SK-N-SH treated with all-trans-retinoic acid at 6 μM for 48 hours (cell line): Measurements from ENCODE around the gene FIGNL2.

ENCODE experiments used
- ATAC-seq: fragments of 200-7000 bp; cut with Tn5 transposase; 3 replicates; pipeline ENCODE4 v1.9.1; 2020; ENCODE audit warnings: mild to moderate bottlenecking, moderate library complexity
- ARNTL ChIP-seq: fragments of 450-650 bp; formaldehyde crosslinking; IDR thresholded peaks from 2 replicates; pipeline ENCODE4 v1.5.0; 2020; ENCODE audit warnings: low read depth, mild to moderate bottlenecking, moderate library complexity, borderline replicate concordance
- BACH2 ChIP-seq: fragments of 250-450 bp; sonication (Bioruptor Pico); IDR thresholded peaks from 2 replicates; pipeline ENCODE4 v1.9.0; 2021; ENCODE audit warnings: mild to moderate bottlenecking, borderline replicate concordance
- CREB5 ChIP-seq: fragments of 250-450 bp; sonication (Bioruptor Pico); IDR thresholded peaks from 2 replicates; pipeline ENCODE4 v1.5.1; 2020; ENCODE audit warnings: low read depth, mild to moderate bottlenecking, moderate library complexity
- CSDC2 ChIP-seq: fragments of 250-450 bp; sonication (Bioruptor Pico); IDR thresholded peaks from 2 replicates; pipeline ENCODE4 v1.5.0; 2020; ENCODE audit warnings: mild to moderate bottlenecking, moderate library complexity
- ESRRG ChIP-seq: fragments of 250-450 bp; sonication (Bioruptor Pico); IDR thresholded peaks from 2 replicates; pipeline ENCODE4 v1.6.1; 2021; ENCODE audit warnings: mild to moderate bottlenecking
- GLIS3 ChIP-seq: fragments of 250-450 bp; sonication (Bioruptor Pico); IDR thresholded peaks from 2 replicates; pipeline ENCODE4 v1.5.0; 2020; ENCODE audit warnings: mild to moderate bottlenecking, moderate library complexity
- ISL1 ChIP-seq: fragments of 250-450 bp; sonication (Bioruptor Pico); IDR thresholded peaks from 2 replicates; pipeline ENCODE4 v2.1.2; 2022; ENCODE audit warnings: mild to moderate bottlenecking, moderate library complexity
- OSR1 ChIP-seq: fragments of 250-450 bp; sonication (Bioruptor Pico); IDR thresholded peaks from 2 replicates; pipeline ENCODE4 v1.8.0; 2022; ENCODE audit warnings: moderate library complexity, mild to moderate bottlenecking, inconsistent platforms
- POU6F1 ChIP-seq: fragments of 250-450 bp; sonication (Bioruptor Pico); IDR thresholded peaks from 2 replicates; pipeline ENCODE4 v1.8.0; 2021; ENCODE audit warnings: low read depth, mild to moderate bottlenecking, moderate library complexity, borderline replicate concordance
- PPARA ChIP-seq: fragments of 250-450 bp; sonication (Bioruptor Pico); IDR thresholded peaks from 2 replicates; pipeline ENCODE4 v1.5.0; 2020; ENCODE audit warnings: mild to moderate bottlenecking, borderline replicate concordance
- SNAI2 ChIP-seq: fragments of 250-450 bp; sonication (Bioruptor Pico); IDR thresholded peaks from 2 replicates; pipeline ENCODE4 v1.5.0; 2020; ENCODE audit warnings: mild to moderate bottlenecking, moderate library complexity
- TCF4 ChIP-seq: fragments of 250-450 bp; sonication (Bioruptor Pico); IDR thresholded peaks from 2 replicates; pipeline ENCODE4 v1.8.0; 2021; ENCODE audit warnings: mild to moderate bottlenecking, moderate library complexity, borderline replicate concordance
- TSHZ2 ChIP-seq: fragments of 250-450 bp; sonication (Bioruptor Pico); IDR thresholded peaks from 2 replicates; pipeline ENCODE4 v1.5.0; 2020; ENCODE audit warnings: mild to moderate bottlenecking, moderate library complexity
- ZC3H10 ChIP-seq: fragments of 250-450 bp; sonication (Bioruptor Pico); IDR thresholded peaks from 2 replicates; pipeline ENCODE4 v1.5.1; 2021; ENCODE audit warnings: mild to moderate bottlenecking, moderate library complexity
- ZFP3 ChIP-seq: fragments of 250-450 bp; sonication (Bioruptor Pico); IDR thresholded peaks from 2 replicates; pipeline ENCODE4 v1.5.0; 2020; ENCODE audit warnings: mild to moderate bottlenecking, moderate library complexity
- ZNF70 ChIP-seq: fragments of 450-650 bp; formaldehyde crosslinking; IDR thresholded peaks from 2 replicates; pipeline ENCODE4 v1.5.0; 2020; ENCODE audit warnings: mild to moderate bottlenecking, moderate library complexity
- ZNF8 ChIP-seq: fragments of 450-650 bp; formaldehyde crosslinking; IDR thresholded peaks from 2 replicates; pipeline ENCODE4 v1.5.0; 2020; ENCODE audit warnings: mild to moderate bottlenecking, moderate library complexity
- TF ChIP-seq, protein P1 (sequence below): fragments of 250-450 bp; sonication (Bioruptor Pico); IDR thresholded peaks from 2 replicates; pipeline ENCODE4 v1.8.0; 2020; ENCODE audit warnings: mild to moderate bottlenecking, moderate library complexity, borderline replicate concordance

FIGNL2 gene

GRCh38 chr12:51896236-51896635 is 47.7 kb upstream of the FIGNL2 start (continued):
- no peak for TF ChIP-seq CREB5 (CRISPR knock-in tag)
- TF ChIP-seq BACH2 (CRISPR knock-in tag) = no peak
- TF ChIP-seq ZNF70 (CRISPR knock-in tag) = no peak
- no peak for TF ChIP-seq TCF4 (CRISPR knock-in tag)

- TF ChIP-seq OSR1 (CRISPR knock-in tag) = no peak
- no peak for TF ChIP-seq TSHZ2 (CRISPR knock-in tag)
- no peak for TF ChIP-seq GLIS3 (CRISPR knock-in tag)
- no peak for TF ChIP-seq ZC3H10 (CRISPR knock-in tag)
- no peak for TF ChIP-seq ISL1
- no peak for TF ChIP-seq BACH2 (CRISPR knock-in tag)
- ATAC-seq = no peak; the same call in 2 of the 3 replicates
Measured at GRCh38 chr12:51895378-51896135, 47.0 kb upstream of the FIGNL2 start.

GRCh38 chr12:51893786-51894185 is 45.3 kb upstream of the FIGNL2 start:
- no peak for ATAC-seq
- TF ChIP-seq GLIS3 (CRISPR knock-in tag) = no peak
- TF ChIP-seq ESRRG (CRISPR knock-in tag) = no peak
- TF ChIP-seq ZFP3 (CRISPR knock-in tag) = no peak
- TF ChIP-seq, protein P1, sequence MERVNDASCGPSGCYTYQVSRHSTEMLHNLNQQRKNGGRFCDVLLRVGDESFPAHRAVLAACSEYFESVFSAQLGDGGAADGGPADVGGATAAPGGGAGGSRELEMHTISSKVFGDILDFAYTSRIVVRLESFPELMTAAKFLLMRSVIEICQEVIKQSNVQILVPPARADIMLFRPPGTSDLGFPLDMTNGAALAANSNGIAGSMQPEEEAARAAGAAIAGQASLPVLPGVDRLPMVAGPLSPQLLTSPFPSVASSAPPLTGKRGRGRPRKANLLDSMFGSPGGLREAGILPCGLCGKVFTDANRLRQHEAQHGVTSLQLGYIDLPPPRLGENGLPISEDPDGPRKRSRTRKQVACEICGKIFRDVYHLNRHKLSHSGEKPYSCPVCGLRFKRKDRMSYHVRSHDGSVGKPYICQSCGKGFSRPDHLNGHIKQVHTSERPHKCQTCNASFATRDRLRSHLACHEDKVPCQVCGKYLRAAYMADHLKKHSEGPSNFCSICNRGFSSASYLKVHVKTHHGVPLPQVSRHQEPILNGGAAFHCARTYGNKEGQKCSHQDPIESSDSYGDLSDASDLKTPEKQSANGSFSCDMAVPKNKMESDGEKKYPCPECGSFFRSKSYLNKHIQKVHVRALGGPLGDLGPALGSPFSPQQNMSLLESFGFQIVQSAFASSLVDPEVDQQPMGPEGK (CRISPR knock-in tag) = no peak

DNA sequence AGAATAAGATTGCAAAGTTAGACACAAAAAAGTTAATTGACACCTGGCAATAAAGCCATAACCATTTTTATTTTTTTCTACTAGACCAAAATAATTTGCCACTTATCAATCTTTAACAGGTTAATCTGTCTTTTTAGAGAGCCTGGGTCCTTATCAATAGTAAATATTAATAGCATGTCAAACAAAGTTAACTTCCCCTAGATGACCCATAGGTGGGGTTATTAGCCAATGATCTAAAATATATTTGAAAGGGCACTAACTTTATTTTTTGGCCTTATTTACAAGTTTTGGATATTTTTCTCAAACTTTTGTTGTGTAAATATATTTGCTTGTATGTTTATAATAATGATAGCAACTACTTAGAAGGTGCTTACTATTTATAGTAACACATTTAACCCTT is 43.3 kb upstream of the FIGNL2 start:
- TF ChIP-seq, protein P1 (CRISPR knock-in tag) = no peak
- TF ChIP-seq ZNF8 (CRISPR knock-in tag) (no peak), CSDC2 (CRISPR knock-in tag) (no peak), SNAI2 (CRISPR knock-in tag) (no peak), POU6F1 (CRISPR knock-in tag) (no peak), ISL1 (no peak), OSR1 (CRISPR knock-in tag) (no peak), ESRRG (CRISPR knock-in tag) (no peak), TSHZ2 (CRISPR knock-in tag) (no peak), ZFP3 (CRISPR knock-in tag) (no peak), PPARA (CRISPR knock-in tag) (no peak), ZC3H10 (CRISPR knock-in tag) (no peak), TCF4 (CRISPR knock-in tag) (no peak), BACH2 (CRISPR knock-in tag) (no peak), ARNTL (CRISPR knock-in tag) (no peak)
- no peak for ATAC-seq
